Measurements from ENCODE around the gene HDAC4. TPM values are rescaled to one million over a fixed set of nuclear protein-coding genes. Genes with fewer than 3 reads are reported as not detected.

HDAC4 gene
- total RNA-seq, 4 donors from 2014 or later = 68.0 to 123 (median 86.5) TPM

DNA sequence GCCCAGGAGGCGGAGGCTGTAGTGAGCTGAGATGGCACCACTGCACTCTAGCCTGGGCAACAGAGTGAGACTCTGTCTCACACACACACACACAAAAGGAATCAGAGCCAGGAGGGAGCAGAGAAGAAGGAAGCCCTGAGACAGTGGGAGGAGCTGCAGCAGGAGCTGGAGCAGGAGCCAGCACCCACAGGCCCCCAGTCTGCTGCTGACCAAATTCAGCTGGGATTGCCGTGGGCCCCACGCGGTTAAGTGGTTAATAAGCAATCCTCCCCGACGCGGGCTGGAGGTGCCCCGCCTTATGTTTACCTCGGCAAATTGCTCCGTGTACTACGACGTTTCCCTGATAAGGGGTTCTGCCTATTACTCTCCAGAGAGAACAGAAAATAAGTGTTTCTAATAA, 287.6 kb downstream of the HDAC4 start:
- H3K27ac ChIP-seq = peak overlapping the region; percentile 70 to 93 (median 81)
- peaks cover 0 to 55% (median 0%) of the 10 kb centered on the region in 3 donors for H3K36me3 ChIP-seq
- H3K27me3 ChIP-seq = no peaks in the 10 kb centered on the region
- no peak overlapping the region for H3K4me3 ChIP-seq
- TF ChIP-seq POLR2A (IDR thresholded peaks at IDR 0.05) = peak in 1 of 2 donors; percentile 26
- TF ChIP-seq, protein P1, sequence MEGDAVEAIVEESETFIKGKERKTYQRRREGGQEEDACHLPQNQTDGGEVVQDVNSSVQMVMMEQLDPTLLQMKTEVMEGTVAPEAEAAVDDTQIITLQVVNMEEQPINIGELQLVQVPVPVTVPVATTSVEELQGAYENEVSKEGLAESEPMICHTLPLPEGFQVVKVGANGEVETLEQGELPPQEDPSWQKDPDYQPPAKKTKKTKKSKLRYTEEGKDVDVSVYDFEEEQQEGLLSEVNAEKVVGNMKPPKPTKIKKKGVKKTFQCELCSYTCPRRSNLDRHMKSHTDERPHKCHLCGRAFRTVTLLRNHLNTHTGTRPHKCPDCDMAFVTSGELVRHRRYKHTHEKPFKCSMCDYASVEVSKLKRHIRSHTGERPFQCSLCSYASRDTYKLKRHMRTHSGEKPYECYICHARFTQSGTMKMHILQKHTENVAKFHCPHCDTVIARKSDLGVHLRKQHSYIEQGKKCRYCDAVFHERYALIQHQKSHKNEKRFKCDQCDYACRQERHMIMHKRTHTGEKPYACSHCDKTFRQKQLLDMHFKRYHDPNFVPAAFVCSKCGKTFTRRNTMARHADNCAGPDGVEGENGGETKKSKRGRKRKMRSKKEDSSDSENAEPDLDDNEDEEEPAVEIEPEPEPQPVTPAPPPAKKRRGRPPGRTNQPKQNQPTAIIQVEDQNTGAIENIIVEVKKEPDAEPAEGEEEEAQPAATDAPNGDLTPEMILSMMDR (IDR thresholded peaks at IDR 0.05) = no peak
- no peak for DNase-seq (ENCODE audit: low spot score in 2 of 2)
- H3K4me1 ChIP-seq = peaks cover 0 to 66% (median 26%) of the 10 kb centered on the region in 4 donors
- WGBS, 2 donors = 23 to 39% methylated on average over 12 of the region's 12 CpGs
- no peaks in the 10 kb centered on the region for H3K9me3 ChIP-seq

DNA sequence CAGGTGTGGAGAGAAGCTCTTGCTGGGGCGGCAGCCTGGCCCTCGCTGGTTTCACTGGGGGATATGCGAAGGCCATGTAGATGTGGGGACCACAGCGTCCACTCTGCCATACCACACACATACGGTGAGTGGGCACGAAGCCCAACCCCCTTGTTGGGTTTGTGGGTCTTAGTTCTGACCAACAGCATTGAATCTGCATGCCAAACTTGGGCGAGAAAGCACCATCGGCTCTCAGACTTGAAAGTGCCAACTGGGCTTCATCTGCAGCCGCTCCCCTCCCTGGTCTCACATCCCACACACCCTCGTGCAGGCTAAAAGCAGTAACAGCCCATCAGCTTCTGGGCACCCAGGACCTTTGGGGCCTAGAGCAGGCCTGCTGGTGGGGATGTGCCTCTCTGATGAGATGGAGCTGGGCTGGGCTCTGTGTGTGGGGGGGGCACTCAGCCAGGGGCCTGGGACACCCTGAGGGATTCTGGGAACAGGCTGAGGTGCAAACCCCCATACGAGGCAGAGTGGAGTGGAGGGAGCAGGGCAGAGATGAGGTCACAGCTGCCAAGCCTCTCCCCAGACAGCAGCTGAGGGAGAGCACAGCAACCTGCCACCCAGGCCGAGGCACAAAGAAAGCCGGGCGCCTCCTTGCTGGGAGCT, 288.6 kb downstream of the HDAC4 start:
- TF ChIP-seq, protein P1 (IDR thresholded peaks at IDR 0.05) = no peak
- TF ChIP-seq EP300 (IDR thresholded peaks at IDR 0.05) (no peak), POLR2A (IDR thresholded peaks at IDR 0.05) (no peak)
- Histone ChIP-seq H3K9me3 (no peaks in the 10 kb centered on the region), H3K27me3 (no peaks in the 10 kb centered on the region), H3K4me3 (no peak overlapping the region), H3K27ac (peak overlapping the region; percentile 70 to 93 (median 81)), H3K4me1 (peaks cover 0 to 58% (median 26%) of the 10 kb centered on the region in 4 donors), H3K36me3 (peaks cover 0 to 64% (median 7%) of the 10 kb centered on the region in 3 donors)
- 69 to 78% methylated on average over 9 to 14 of the region's 14 CpGs for WGBS, 2 donors
- no peak for DNase-seq (ENCODE audit: low spot score in 2 of 2)

DNA sequence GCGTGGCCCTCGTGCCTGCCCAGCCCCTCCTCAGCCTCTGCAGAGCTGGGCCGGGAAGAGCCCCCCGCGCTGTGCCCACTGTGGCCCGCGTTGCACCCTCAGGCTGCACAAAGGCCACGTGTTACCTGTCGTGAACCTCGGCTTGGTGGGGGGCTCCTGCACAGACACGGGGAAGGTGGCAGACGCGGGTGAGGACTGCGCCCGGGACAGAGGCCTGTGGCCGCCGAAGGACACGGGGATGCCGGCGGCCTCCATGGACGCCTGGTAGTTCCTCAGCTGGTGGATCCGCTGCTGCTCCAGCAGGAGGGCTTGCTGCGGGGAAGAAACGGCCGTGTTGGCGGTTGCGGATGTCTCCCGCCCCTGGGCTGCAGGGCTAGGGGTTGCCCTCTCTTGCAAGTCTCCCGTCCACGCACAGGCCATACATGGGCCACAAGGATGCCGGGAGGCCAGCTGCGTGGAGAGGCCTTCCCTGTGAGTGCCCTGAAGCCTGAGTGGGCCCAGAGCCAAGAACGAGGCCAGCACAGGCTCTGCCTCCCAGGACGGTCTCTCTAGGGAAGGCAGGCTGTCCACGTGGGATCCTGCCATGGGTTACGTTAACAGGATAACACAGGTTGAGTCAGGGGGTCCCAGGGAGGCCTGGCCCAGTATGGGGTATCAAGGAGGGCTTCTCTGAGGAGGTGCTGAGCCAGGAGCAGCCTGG, 289.3 kb downstream of the HDAC4 start:
- Histone ChIP-seq H3K4me3 (no peak overlapping the region), H3K9me3 (no peaks in the 10 kb centered on the region), H3K27me3 (no peaks in the 10 kb centered on the region), H3K27ac (peak overlapping the region; percentile 70 to 93 (median 81)), H3K4me1 (peaks cover 0 to 58% (median 26%) of the 10 kb centered on the region in 4 donors), H3K36me3 (peaks cover 0 to 71% (median 11%) of the 10 kb centered on the region in 3 donors)
- no peak for TF ChIP-seq POLR2A (IDR thresholded peaks at IDR 0.05)
- no peak for TF ChIP-seq EP300 (IDR thresholded peaks at IDR 0.05)
- TF ChIP-seq, protein P1 (IDR thresholded peaks at IDR 0.05) = no peak
- no peak for DNase-seq (ENCODE audit: low spot score in 2 of 2)
- WGBS, 2 donors = 80 to 91% methylated on average over 19 to 33 of the region's 36 CpGs

DNA sequence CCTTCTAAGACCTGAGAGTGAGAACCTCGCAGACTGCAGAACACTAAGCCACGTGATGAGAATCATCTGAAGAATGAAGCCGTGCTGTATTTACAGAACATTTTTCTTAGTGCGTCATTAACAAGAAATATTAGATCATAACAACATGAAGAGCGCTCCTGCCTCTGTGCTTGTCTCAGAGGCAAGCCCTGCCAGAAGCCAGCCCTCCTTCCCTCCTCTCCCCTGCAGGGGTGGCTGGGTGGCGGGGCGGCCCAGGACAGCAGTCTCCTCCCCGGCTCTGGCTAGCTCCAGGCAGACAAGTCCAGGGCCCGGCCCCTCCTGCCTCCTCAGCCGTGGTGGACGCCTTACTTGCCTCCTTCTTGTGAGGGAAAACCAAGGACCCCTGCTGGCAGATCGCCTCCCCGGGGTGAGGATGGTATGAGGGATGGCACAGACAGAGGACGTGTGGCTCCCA, 290.2 kb downstream of the HDAC4 start:
- WGBS, 2 donors = 28 to 38% methylated on average over 14 of the region's 14 CpGs
- TF ChIP-seq POLR2A (IDR thresholded peaks at IDR 0.05) (no peak), EP300 (IDR thresholded peaks at IDR 0.05) (peak; percentile 30 to 58)
- H3K36me3 ChIP-seq = peaks cover 0 to 74% (median 11%) of the 10 kb centered on the region in 3 donors
- DNase-seq (ENCODE audit: low spot score in 2 of 2) = peak in 1 of 2 donors; percentile 45
- H3K27ac ChIP-seq = peak overlapping the region; percentile 41 to 93 (median 80)
- H3K4me1 ChIP-seq = peaks cover 0 to 63% (median 26%) of the 10 kb centered on the region in 4 donors
- no peak overlapping the region for H3K4me3 ChIP-seq
- H3K27me3 ChIP-seq = no peaks in the 10 kb centered on the region
- H3K9me3 ChIP-seq = no peaks in the 10 kb centered on the region

DNA sequence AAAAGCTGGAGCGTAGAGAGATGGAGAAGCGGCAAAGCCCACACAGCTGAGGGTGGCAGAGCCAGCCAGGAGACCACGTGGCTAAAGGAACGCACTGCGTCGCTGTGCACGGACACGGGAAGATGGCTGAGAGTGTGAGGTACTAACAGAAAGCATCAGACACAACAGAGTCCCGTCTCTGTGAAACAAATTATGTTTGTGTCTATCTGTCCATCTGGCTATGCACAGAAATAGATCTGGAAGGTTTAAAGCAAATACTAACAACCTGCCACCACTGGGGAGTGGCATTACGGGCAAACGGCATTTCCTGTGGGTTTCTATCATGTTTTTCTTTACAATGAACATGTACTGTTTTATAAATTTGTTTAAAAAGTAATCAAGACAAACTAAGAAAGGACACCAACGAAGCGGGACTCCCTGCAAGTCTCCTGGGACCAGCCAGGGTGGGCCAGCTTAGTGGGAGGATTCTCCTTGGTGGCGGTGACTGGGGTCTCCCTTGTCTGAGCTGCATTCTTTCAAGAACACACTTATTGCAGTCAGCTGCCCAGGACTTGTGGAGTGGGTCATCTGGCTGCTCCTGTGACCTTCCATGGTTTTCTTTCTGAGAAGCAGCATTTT, 290.8 kb downstream of the HDAC4 start:
- Histone ChIP-seq H3K9me3 (no peaks in the 10 kb centered on the region), H3K27me3 (no peaks in the 10 kb centered on the region), H3K4me1 (peaks cover 0 to 63% (median 26%) of the 10 kb centered on the region in 4 donors), H3K4me3 (no peak overlapping the region), H3K36me3 (peaks cover 0 to 75% (median 11%) of the 10 kb centered on the region in 3 donors), H3K27ac (peak overlapping the region in 3 of 4 donors; percentile 70 to 93 (median 90))
- no peak for DNase-seq (ENCODE audit: low spot score in 2 of 2)
- TF ChIP-seq, protein P1 (IDR thresholded peaks at IDR 0.05) = no peak
- TF ChIP-seq POLR2A (IDR thresholded peaks at IDR 0.05) = no peak
- WGBS, 2 donors = 77 to 82% methylated on average over 14 of the region's 14 CpGs

All from tibial nerve (tissue), 4 donors.